Esophagus squamous epithelium (tissue), 5 donors: ENCODE results near the gene ZSCAN5C. TPM values are rescaled to one million over a fixed set of nuclear protein-coding genes. Genes with fewer than 3 reads are reported as not detected.
"Not testable (repeated sequence)": the region's sequence is repeated elsewhere in the genome, so short reads cannot be mapped to it uniquely, and the experiment has no call there.

Experiments used
- DNase-seq: peaks from one replicate; lab custom pipeline; 2025; lab: John Stamatoyannopoulos, UW
- H3K27ac ChIP-seq, 4 donors: fragments of 200-600 bp; sonication (generic); one replicate each; pipeline ENCODE4 v1.5.1; 2016 to 2019; ENCODE audit warnings: mild to moderate bottlenecking in 1 of 4
- H3K27me3 ChIP-seq, 4 donors: fragments of 200-600 bp; sonication (generic); 1 replicate in 3 of 4; 2 replicates in 1 of 4; pipeline versions ENCODE4 v1.5.1 to v1.6.0; 2017 to 2021; ENCODE audit warnings: antibody characterized with exemption in 1 of 4
- H3K36me3 ChIP-seq, 3 donors: fragments of 200-600 bp; sonication (generic); one replicate each; pipeline ENCODE4 v1.5.1; 2016 to 2019
- H3K4me1 ChIP-seq, 3 donors: fragments of 200-600 bp; sonication (generic); one replicate each; pipeline ENCODE4 v1.5.1; 2017 to 2019
- H3K4me3 ChIP-seq, 4 donors: fragments of 200-600 bp; sonication (generic); 1 replicate in 3 of 4; 2 replicates in 1 of 4; pipeline ENCODE4 v1.5.1; 2016 to 2019; ENCODE audit warnings: mild to moderate bottlenecking in 2 of 4, moderate library complexity in 1 of 4
- H3K9me3 ChIP-seq, 3 donors: fragments of 200-600 bp; sonication (generic); one replicate each; pipeline ENCODE4 v1.5.1; 2016 to 2019
- POLR2A ChIP-seq, 4 donors: fragments of 450-650 bp; IDR thresholded peaks; one replicate each; pipeline ENCODE4 v1.6.1; 2017; ENCODE audit warnings: antibody characterized with exemption in 4 of 4, mild to moderate bottlenecking in 4 of 4, moderate library complexity in 3 of 4
- WGBS, 2 donors: methylation state at CpG; one replicate each; pipeline ENCODE4 v1.1.5; 2018; 5-methylcytosine and 5-hydroxymethylcytosine counted together
- intact Hi-C: fragments of 100-400 bp; cut with DNase I; formaldehyde crosslinking; loops from one replicate; pipeline ENCODE4 v1.15.0; 2022
- total RNA-seq, 4 donors: library from RNA; depleted of rRNA; stranded (reverse); fragments of >200 nt; gene quantifications; one replicate each; pipeline ENCODE4 v1.1.0, GENCODE V29; 2016
- TF ChIP-seq, protein P1 (sequence below), 6 experiments: fragments of 450-650 bp in 4 of 6; fragments of 200-600 bp in 2 of 6; sonication (generic) in 2 of 6; IDR thresholded peaks; one replicate each; pipeline ENCODE4 v1.5.1; 2016 to 2019; ENCODE audit warnings: antibody characterized with exemption in 6 of 6, mild to moderate bottlenecking in 4 of 6, moderate library complexity in 4 of 6
- donor health status: DM: yes; HTN: yes; CAD: no.

ZSCAN5C gene
- total RNA-seq, 4 donors from 2014 or later: not detected

- H3K27me3 ChIP-seq, H3K4me3 ChIP-seq, DNase-seq, H3K9me3 ChIP-seq, H3K27ac ChIP-seq, intact Hi-C loops: not testable (repeated sequence)
- TF ChIP-seq, protein P1, sequence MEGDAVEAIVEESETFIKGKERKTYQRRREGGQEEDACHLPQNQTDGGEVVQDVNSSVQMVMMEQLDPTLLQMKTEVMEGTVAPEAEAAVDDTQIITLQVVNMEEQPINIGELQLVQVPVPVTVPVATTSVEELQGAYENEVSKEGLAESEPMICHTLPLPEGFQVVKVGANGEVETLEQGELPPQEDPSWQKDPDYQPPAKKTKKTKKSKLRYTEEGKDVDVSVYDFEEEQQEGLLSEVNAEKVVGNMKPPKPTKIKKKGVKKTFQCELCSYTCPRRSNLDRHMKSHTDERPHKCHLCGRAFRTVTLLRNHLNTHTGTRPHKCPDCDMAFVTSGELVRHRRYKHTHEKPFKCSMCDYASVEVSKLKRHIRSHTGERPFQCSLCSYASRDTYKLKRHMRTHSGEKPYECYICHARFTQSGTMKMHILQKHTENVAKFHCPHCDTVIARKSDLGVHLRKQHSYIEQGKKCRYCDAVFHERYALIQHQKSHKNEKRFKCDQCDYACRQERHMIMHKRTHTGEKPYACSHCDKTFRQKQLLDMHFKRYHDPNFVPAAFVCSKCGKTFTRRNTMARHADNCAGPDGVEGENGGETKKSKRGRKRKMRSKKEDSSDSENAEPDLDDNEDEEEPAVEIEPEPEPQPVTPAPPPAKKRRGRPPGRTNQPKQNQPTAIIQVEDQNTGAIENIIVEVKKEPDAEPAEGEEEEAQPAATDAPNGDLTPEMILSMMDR (IDR thresholded peaks at IDR 0.05): peak in 2 of 6 experiments; percentile 10 to 45
- Histone ChIP-seq H3K36me3 (peaks cover 0 to 24% (median 0%) of the 10 kb centered on the region in 3 donors), H3K4me1 (peaks cover 0 to 15% (median 4%) of the 10 kb centered on the region in 3 donors)
- 61 to 64% methylated on average over 8 to 9 of the region's 9 CpGs for WGBS, 2 donors
These were observed 19.4 kb downstream of the ZSCAN5C start for GRCh38 chr19:56221442-56221841.

GRCh38 chr19:56221851-56222250 lies 19.8 kb downstream of the ZSCAN5C start:
- Histone ChIP-seq H3K9me3 (no peaks in the 10 kb centered on the region), H3K4me1 (peaks cover 0 to 11% (median 4%) of the 10 kb centered on the region in 3 donors), H3K36me3 (peaks cover 0 to 24% (median 0%) of the 10 kb centered on the region in 3 donors), H3K27ac (no peak overlapping the region), H3K4me3 (no peak overlapping the region), H3K27me3 (peaks cover 0 to 9% (median 0%) of the 10 kb centered on the region in 4 donors)
- no peak for TF ChIP-seq POLR2A (IDR thresholded peaks at IDR 0.05)
- TF ChIP-seq, protein P1 (IDR thresholded peaks at IDR 0.05): no peak
- no peak for DNase-seq
- intact Hi-C loops: no loop called here
- 85 to 95% methylated on average over 4 to 11 of the region's 14 CpGs for WGBS, 2 donors

GRCh38 chr19:56222901-56223300 lies 20.8 kb downstream of the ZSCAN5C start:
- Histone ChIP-seq H3K4me1 (peaks cover 0 to under 1% (median 0%) of the 10 kb centered on the region in 3 donors), H3K36me3 (peaks cover 0 to 24% (median 0%) of the 10 kb centered on the region in 3 donors), H3K4me3 (no peak overlapping the region), H3K9me3 (no peaks in the 10 kb centered on the region), H3K27me3 (peaks cover 0 to 2% (median 0%) of the 10 kb centered on the region in 4 donors), H3K27ac (no peak overlapping the region)
- 67 to 93% methylated on average over 3 to 5 of the region's 6 CpGs for WGBS, 2 donors
- DNase-seq: no peak
- TF ChIP-seq POLR2A (IDR thresholded peaks at IDR 0.05): no peak
- TF ChIP-seq, protein P1 (IDR thresholded peaks at IDR 0.05): no peak
- intact Hi-C loops: no loop called here

DNA sequence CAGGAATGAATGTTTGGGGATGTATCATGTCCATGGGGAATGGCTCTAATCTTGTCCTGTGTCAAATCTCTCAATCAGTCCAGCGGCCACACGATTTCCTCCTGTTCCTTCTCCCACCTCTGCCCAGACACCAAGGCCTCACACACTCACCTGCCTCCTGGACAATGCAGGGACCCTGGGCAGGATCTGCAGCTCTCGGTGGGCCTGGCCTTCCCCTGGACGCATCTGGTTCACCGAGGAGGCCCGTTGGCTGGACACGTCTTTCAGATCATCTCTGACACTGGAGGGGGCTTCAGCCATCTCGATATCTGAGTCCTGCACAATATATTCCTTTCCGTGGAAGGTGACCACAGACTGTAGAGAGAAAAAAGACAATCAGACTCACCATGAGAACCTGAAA lies 21.4 kb downstream of the ZSCAN5C start:
- no peak for DNase-seq
- TF ChIP-seq, protein P1 (IDR thresholded peaks at IDR 0.05): no peak
- no peaks in the 10 kb centered on the region for H3K4me1 ChIP-seq
- peaks cover 0 to 24% (median 0%) of the 10 kb centered on the region in 3 donors for H3K36me3 ChIP-seq
- no peaks in the 10 kb centered on the region for H3K9me3 ChIP-seq
- H3K27me3 ChIP-seq: no peaks in the 10 kb centered on the region
- no peak overlapping the region for H3K4me3 ChIP-seq
- no peak overlapping the region for H3K27ac ChIP-seq
- intact Hi-C loops: no loop called here
- WGBS, 2 donors: 87 to 90% methylated on average over 3 to 9 of the region's 9 CpGs

DNA sequence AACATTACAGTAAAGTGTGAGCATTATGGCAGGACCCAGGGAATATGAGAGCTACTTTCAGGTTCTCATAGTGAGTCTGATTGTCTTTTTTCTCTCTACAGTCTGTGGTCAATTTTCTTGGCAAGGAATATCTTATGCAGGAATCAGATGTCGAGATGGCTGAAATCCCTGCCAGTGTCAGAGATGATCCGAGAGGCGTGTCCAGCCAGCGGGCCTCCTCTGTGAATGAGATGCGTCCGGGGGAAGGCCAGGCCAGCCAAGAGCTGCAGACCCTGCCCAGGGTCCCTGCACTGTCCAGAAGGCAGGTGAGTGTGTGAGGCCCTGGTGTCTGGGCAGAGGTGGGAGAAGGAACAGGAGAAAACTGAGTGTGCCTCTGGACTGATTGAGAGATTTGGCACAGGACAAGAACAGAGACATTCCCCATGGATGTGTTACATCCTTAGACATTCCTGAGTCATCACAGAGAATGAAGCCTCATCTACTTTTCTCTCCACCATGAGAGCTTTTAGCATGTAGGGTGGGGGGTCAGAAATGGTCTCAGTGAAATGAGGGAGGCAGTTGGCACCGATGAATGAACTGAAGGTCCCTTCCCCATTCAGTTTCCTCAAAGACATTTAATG lies 43.2 kb downstream of the ZSCAN5C start:
- no peak overlapping the region for H3K27ac ChIP-seq
- no peaks in the 10 kb centered on the region for H3K27me3 ChIP-seq
- no peaks in the 10 kb centered on the region for H3K4me1 ChIP-seq
- no peak overlapping the region for H3K4me3 ChIP-seq
- TF ChIP-seq, protein P1 (IDR thresholded peaks at IDR 0.05): no peak
- no peak for TF ChIP-seq POLR2A (IDR thresholded peaks at IDR 0.05)
- no peaks in the 10 kb centered on the region for H3K36me3 ChIP-seq
- 89 to 91% methylated on average over 7 of the region's 7 CpGs for WGBS, 2 donors
- intact Hi-C loops: no loop called here
- DNase-seq: no peak
- H3K9me3 ChIP-seq: no peaks in the 10 kb centered on the region

GRCh38 chr19:56245764-56246163 lies 43.7 kb downstream of the ZSCAN5C start:
- intact Hi-C loops, H3K4me1 ChIP-seq, H3K27me3 ChIP-seq, H3K36me3 ChIP-seq, DNase-seq, H3K9me3 ChIP-seq, H3K4me3 ChIP-seq, H3K27ac ChIP-seq: not testable (repeated sequence)
- no CpG with 5 or more reads among the region's 4 CpGs for WGBS, 2 donors

DNA sequence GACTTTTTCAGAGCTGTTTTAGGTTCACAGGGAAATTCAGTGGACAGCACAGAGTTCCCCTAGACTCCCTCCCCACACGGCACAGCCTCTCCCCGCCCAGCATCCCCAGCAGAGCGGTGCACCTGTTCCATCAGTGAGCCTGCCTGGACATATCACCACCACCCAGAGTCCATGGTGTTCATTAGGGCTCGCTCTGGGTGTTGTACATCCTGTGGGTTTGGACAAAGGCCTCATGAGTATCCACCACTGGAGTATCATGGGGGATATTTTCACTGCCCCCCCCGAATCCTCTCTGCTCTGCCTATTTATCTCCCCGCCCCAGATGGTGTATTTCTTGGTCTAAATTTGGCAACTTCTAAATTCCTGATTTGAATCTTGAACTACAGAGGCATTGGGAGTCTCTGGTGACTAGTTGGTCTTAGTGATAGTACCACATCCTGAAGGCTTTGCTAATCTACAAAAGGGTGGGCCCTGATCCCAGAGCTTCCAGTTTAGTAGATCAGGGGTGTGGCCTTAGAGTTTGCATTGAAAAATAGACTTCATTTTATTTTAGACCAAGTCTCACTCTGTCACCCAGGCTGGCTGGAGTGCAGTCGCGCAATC lies 46.8 kb downstream of the ZSCAN5C start:
- intact Hi-C loops, H3K36me3 ChIP-seq, H3K4me1 ChIP-seq, H3K27ac ChIP-seq, DNase-seq, H3K4me3 ChIP-seq, H3K9me3 ChIP-seq, H3K27me3 ChIP-seq: not testable (repeated sequence)
- 96 to 100% methylated on average over 2 to 3 of the region's 8 CpGs for WGBS, 2 donors
